DND-41 (cell line): ENCODE results near the gene TAS1R2.

ENCODE experiments used
- ATAC-seq: fragments of 200-7000 bp; cut with Tn5 transposase; 3 replicates; pipeline ENCODE4 v1.9.1; 2021; ENCODE audit warnings: low read depth; ENCODE audit not compliant: insufficient read depth
- DNase-seq: peaks from one replicate; pipeline ENCODE4 v3.0.0-alpha.2; 2020
- H2AFZ ChIP-seq: 2 replicates; pipeline ENCODE4 v1.6.0; 2012; ENCODE audit warnings: low read depth, low read length
- H3K27ac ChIP-seq: 2 replicates; pipeline ENCODE4 v1.5.1; 2012; ENCODE audit warnings: low read length, inconsistent platforms
- H3K27me3 ChIP-seq: fragments of 200-600 bp; sonication (generic); 2 replicates; pipeline ENCODE4 v1.6.0; 2012; ENCODE audit warnings: low read length, mild to moderate bottlenecking, inconsistent platforms; ENCODE audit not compliant: insufficient read depth, poor library complexity
- H3K36me3 ChIP-seq: 2 replicates; pipeline ENCODE4 v1.5.1; 2012; ENCODE audit warnings: low read length, inconsistent platforms; ENCODE audit not compliant: insufficient read depth
- H3K4me1 ChIP-seq: 2 replicates; pipeline ENCODE4 v1.5.1; 2012; ENCODE audit warnings: mild to moderate bottlenecking, low read length; ENCODE audit not compliant: insufficient read depth
- H3K4me2 ChIP-seq: 2 replicates; pipeline ENCODE4 v1.6.0; 2012; ENCODE audit warnings: mild to moderate bottlenecking, moderate library complexity, low read length, inconsistent platforms; ENCODE audit not compliant: insufficient read depth
- H3K4me3 ChIP-seq, 2 experiments: fragments of 200-600 bp in 1 of 2; shearing (Covaris generic) in 1 of 2; 2 replicates each; pipeline ENCODE4 v1.5.1; 2012 to 2016; ENCODE audit warnings: inconsistent platforms in 2 of 2, low read length in 2 of 2, mild to moderate bottlenecking in 2 of 2, low read depth in 1 of 2, moderate library complexity in 1 of 2
- H3K79me2 ChIP-seq: 2 replicates; pipeline ENCODE4 v1.6.0; 2012; ENCODE audit warnings: low read length, inconsistent platforms; ENCODE audit not compliant: insufficient read depth
- H3K9ac ChIP-seq: 2 replicates; pipeline ENCODE4 v1.6.0; 2012; ENCODE audit warnings: low read depth, mild to moderate bottlenecking, inconsistent platforms, low read length, moderate library complexity
- H3K9me3 ChIP-seq: 2 replicates; pipeline ENCODE4 v1.5.1; 2012; ENCODE audit warnings: low read length, moderate library complexity, mild to moderate bottlenecking, inconsistent platforms; ENCODE audit not compliant: insufficient read depth, severe bottlenecking
- H4K20me1 ChIP-seq: 2 replicates; pipeline ENCODE4 v1.6.0; 2012; ENCODE audit warnings: low read length; ENCODE audit not compliant: insufficient read depth
- CTCF ChIP-seq: IDR thresholded peaks from 2 replicates; pipeline ENCODE4 v1.5.1; 2012; ENCODE audit warnings: borderline replicate concordance, low read length, moderate library complexity, mild to moderate bottlenecking; ENCODE audit not compliant: poor library complexity, severe bottlenecking; ENCODE audit errors: extremely low read depth
- EZH2 ChIP-seq: IDR thresholded peaks from 3 replicates; pipeline ENCODE4 v1.6.1; 2012; ENCODE audit warnings: borderline replicate concordance, low read depth, mild to moderate bottlenecking, moderate library complexity, low read length, inconsistent platforms; ENCODE audit not compliant: severe bottlenecking

TAS1R2 gene

GRCh38 chr1:18809953-18810899 is 49.2 kb downstream of the TAS1R2 start:
- Histone ChIP-seq H3K27ac (no peak overlapping the region), H3K79me2 (no peaks in the 10 kb centered on the region), H2AFZ (no peak overlapping the region), H3K27me3 (peaks cover 11% of the 10 kb centered on the region), H4K20me1 (no peaks in the 10 kb centered on the region; the same call in 1 of the 2 replicates), H3K4me1 (no peaks in the 10 kb centered on the region), H3K9me3 (no peaks in the 10 kb centered on the region), H3K36me3 (no peaks in the 10 kb centered on the region), H3K4me3 (no peak overlapping the region), H3K9ac (no peak overlapping the region), H3K4me2 (no peak overlapping the region)
- no peak for ATAC-seq
- DNase-seq = no peak
- no peak for TF ChIP-seq CTCF
- TF ChIP-seq EZH2 = no peak

GRCh38 chr1:18808550-18808949 is 50.9 kb downstream of the TAS1R2 start:
- H3K9me3 ChIP-seq = no peaks in the 10 kb centered on the region
- no peak overlapping the region for H3K4me2 ChIP-seq
- DNase-seq (no peak), ATAC-seq (no peak)
- H3K36me3 ChIP-seq = no peaks in the 10 kb centered on the region
- no peaks in the 10 kb centered on the region for H3K79me2 ChIP-seq
- no peak overlapping the region for H3K9ac ChIP-seq
- H3K4me3 ChIP-seq = no peak overlapping the region
- H3K27ac ChIP-seq = no peak overlapping the region
- H3K27me3 ChIP-seq = peaks cover 11% of the 10 kb centered on the region
- no peak for TF ChIP-seq EZH2
- no peak for TF ChIP-seq CTCF
- no peaks in the 10 kb centered on the region for H3K4me1 ChIP-seq
- no peaks in the 10 kb centered on the region; the same call in 1 of the 2 replicates for H4K20me1 ChIP-seq
- no peak overlapping the region for H2AFZ ChIP-seq

- Histone ChIP-seq H3K36me3 (no peaks in the 10 kb centered on the region), H3K27me3 (peaks cover 11% of the 10 kb centered on the region), H2AFZ (no peak overlapping the region), H3K4me1 (no peaks in the 10 kb centered on the region), H3K27ac (no peak overlapping the region), H4K20me1 (no peaks in the 10 kb centered on the region; the same call in 1 of the 2 replicates), H3K4me3 (no peak overlapping the region), H3K4me2 (no peak overlapping the region), H3K79me2 (no peaks in the 10 kb centered on the region), H3K9ac (no peak overlapping the region), H3K9me3 (no peaks in the 10 kb centered on the region)
- no peak for DNase-seq
- no peak for ATAC-seq
- TF ChIP-seq EZH2 = no peak
- no peak for TF ChIP-seq CTCF
These were observed 52.0 kb downstream of the TAS1R2 start for GRCh38 chr1:18807334-18808063.
